Measurements from ENCODE around the gene SPTBN1.

The SPTBN1 gene

GRCh38 chr2:54553775-54554174, 97.6 kb downstream of the SPTBN1 start:
- Histone ChIP-seq H3K9me3 (ENCODE audit: control insufficient read depth, insufficient read depth, low read length) (no peaks in the 10 kb centered on the region), H3K27me3 (ENCODE audit: control insufficient read depth, insufficient read depth, low read length) (no peaks in the 10 kb centered on the region), H3K4me1 (ENCODE audit: control insufficient read depth, insufficient read depth, low read length) (peaks cover 9% of the 10 kb centered on the region)

DNA sequence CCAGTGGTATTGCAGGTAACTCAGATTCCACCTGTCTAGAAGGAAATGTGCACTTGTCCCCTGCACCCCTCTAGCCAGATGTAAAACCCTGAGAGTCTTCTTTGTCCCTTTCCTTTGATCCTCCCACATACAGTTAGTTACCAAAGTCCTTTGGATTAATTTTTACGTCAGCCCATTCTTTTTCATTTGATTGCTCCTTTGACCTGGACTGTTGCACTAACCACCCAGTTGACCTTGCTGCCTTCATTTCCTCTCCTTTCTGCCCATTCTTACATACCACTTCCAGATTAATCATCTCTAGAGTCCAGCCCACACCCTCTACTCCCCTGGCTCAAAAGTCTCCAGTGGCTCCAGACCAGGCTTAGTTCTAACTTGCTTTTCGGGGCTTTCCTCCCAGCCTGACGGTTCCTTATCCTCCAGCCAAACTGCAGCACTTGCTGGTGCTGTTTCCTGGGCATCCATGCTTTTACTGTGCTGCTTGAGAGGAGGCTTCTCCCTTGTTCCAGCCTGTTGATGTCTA, 99.3 kb downstream of the SPTBN1 start:
- no peaks in the 10 kb centered on the region for H3K36me3 ChIP-seq (ENCODE audit: control insufficient read depth, insufficient read depth, low read length)
- H3K4me3 ChIP-seq (ENCODE audit: low read depth, low read length), result no peak overlapping the region
- no peak overlapping the region for H3K9ac ChIP-seq (ENCODE audit: low read depth, low read length)
- peaks cover 9% of the 10 kb centered on the region for H3K4me1 ChIP-seq (ENCODE audit: control insufficient read depth, insufficient read depth, low read length)
- no peaks in the 10 kb centered on the region for H3K9me3 ChIP-seq (ENCODE audit: control insufficient read depth, insufficient read depth, low read length)
- no peaks in the 10 kb centered on the region for H3K27me3 ChIP-seq (ENCODE audit: control insufficient read depth, insufficient read depth, low read length)

More at GRCh38 chr2:54553775-54554174, 97.6 kb downstream of the SPTBN1 start:
- Histone ChIP-seq H3K36me3 (ENCODE audit: control insufficient read depth, insufficient read depth, low read length) (no peaks in the 10 kb centered on the region), H3K4me3 (ENCODE audit: low read depth, low read length) (no peak overlapping the region), H3K9ac (ENCODE audit: low read depth, low read length) (no peak overlapping the region)

GRCh38 chr2:54556621-54557121, 100.5 kb downstream of the SPTBN1 start:
- Histone ChIP-seq H3K9ac (ENCODE audit: low read depth, low read length) (no peak overlapping the region), H3K27me3 (ENCODE audit: control insufficient read depth, insufficient read depth, low read length) (no peaks in the 10 kb centered on the region), H3K9me3 (ENCODE audit: control insufficient read depth, insufficient read depth, low read length) (no peaks in the 10 kb centered on the region), H3K4me1 (ENCODE audit: control insufficient read depth, insufficient read depth, low read length) (peaks cover 9% of the 10 kb centered on the region), H3K4me3 (ENCODE audit: low read depth, low read length) (peak overlapping the region; percentile 93), H3K36me3 (ENCODE audit: control insufficient read depth, insufficient read depth, low read length) (no peaks in the 10 kb centered on the region)

DNA sequence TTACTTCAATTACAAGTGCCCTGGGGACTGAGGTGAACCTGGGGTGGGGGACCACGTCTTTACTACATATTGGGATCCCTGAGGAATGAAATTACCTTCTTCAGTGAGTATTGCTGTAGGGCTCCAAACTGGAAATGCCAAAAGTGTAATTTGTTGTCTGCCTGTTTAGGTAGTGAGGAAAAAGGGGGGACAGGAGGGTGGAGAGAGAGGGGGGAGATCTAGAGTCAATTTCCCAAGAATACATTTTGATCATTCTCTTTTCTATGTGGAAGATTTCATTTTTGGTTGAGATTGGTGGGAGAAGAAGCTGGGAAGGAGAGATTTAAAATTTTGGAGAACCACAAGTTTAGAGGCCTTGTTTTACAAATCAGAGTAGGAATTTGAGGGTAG, 101.1 kb downstream of the SPTBN1 start:
- Histone ChIP-seq H3K27me3 (ENCODE audit: control insufficient read depth, insufficient read depth, low read length) (no peaks in the 10 kb centered on the region), H3K9ac (ENCODE audit: low read depth, low read length) (peak overlapping the region; percentile 91), H3K4me1 (ENCODE audit: control insufficient read depth, insufficient read depth, low read length) (peaks cover 13% of the 10 kb centered on the region), H3K36me3 (ENCODE audit: control insufficient read depth, insufficient read depth, low read length) (no peaks in the 10 kb centered on the region), H3K4me3 (ENCODE audit: low read depth, low read length) (peak overlapping the region; percentile 93), H3K9me3 (ENCODE audit: control insufficient read depth, insufficient read depth, low read length) (no peaks in the 10 kb centered on the region)

GRCh38 chr2:54557601-54558187, 101.6 kb downstream of the SPTBN1 start:
- Histone ChIP-seq H3K27me3 (ENCODE audit: control insufficient read depth, insufficient read depth, low read length) (no peaks in the 10 kb centered on the region), H3K9ac (ENCODE audit: low read depth, low read length) (peak overlapping the region; percentile 91), H3K9me3 (ENCODE audit: control insufficient read depth, insufficient read depth, low read length) (no peaks in the 10 kb centered on the region), H3K4me1 (ENCODE audit: control insufficient read depth, insufficient read depth, low read length) (peaks cover 14% of the 10 kb centered on the region), H3K4me3 (ENCODE audit: low read depth, low read length) (peak overlapping the region; percentile 93), H3K36me3 (ENCODE audit: control insufficient read depth, insufficient read depth, low read length) (no peaks in the 10 kb centered on the region)

- H3K9ac ChIP-seq (ENCODE audit: low read depth, low read length), result peak overlapping the region; percentile 89
- no peaks in the 10 kb centered on the region for H3K36me3 ChIP-seq (ENCODE audit: control insufficient read depth, insufficient read depth, low read length)
- H3K4me1 ChIP-seq (ENCODE audit: control insufficient read depth, insufficient read depth, low read length), result peaks cover 14% of the 10 kb centered on the region
- H3K4me3 ChIP-seq (ENCODE audit: low read depth, low read length), result peak overlapping the region; percentile 93
- H3K27me3 ChIP-seq (ENCODE audit: control insufficient read depth, insufficient read depth, low read length), result no peaks in the 10 kb centered on the region
- no peaks in the 10 kb centered on the region for H3K9me3 ChIP-seq (ENCODE audit: control insufficient read depth, insufficient read depth, low read length)
Observed at GRCh38 chr2:54558188-54559005, 102.3 kb downstream of the SPTBN1 start.

GRCh38 chr2:54559006-54559445, 102.9 kb downstream of the SPTBN1 start:
- no peaks in the 10 kb centered on the region for H3K36me3 ChIP-seq (ENCODE audit: control insufficient read depth, insufficient read depth, low read length)
- H3K9ac ChIP-seq (ENCODE audit: low read depth, low read length), result peak overlapping the region; percentile 89
- H3K9me3 ChIP-seq (ENCODE audit: control insufficient read depth, insufficient read depth, low read length), result no peaks in the 10 kb centered on the region
- no peaks in the 10 kb centered on the region for H3K27me3 ChIP-seq (ENCODE audit: control insufficient read depth, insufficient read depth, low read length)
- peak overlapping the region; percentile 93 for H3K4me3 ChIP-seq (ENCODE audit: low read depth, low read length)
- peaks cover 16% of the 10 kb centered on the region for H3K4me1 ChIP-seq (ENCODE audit: control insufficient read depth, insufficient read depth, low read length)

GRCh38 chr2:54559593-54560145, 103.5 kb downstream of the SPTBN1 start:
- Histone ChIP-seq H3K4me3 (ENCODE audit: low read depth, low read length) (peak overlapping the region; percentile 93), H3K9me3 (ENCODE audit: control insufficient read depth, insufficient read depth, low read length) (no peaks in the 10 kb centered on the region), H3K27me3 (ENCODE audit: control insufficient read depth, insufficient read depth, low read length) (no peaks in the 10 kb centered on the region), H3K9ac (ENCODE audit: low read depth, low read length) (peak overlapping the region; percentile 51), H3K4me1 (ENCODE audit: control insufficient read depth, insufficient read depth, low read length) (peaks cover 19% of the 10 kb centered on the region), H3K36me3 (ENCODE audit: control insufficient read depth, insufficient read depth, low read length) (no peaks in the 10 kb centered on the region)

DNA sequence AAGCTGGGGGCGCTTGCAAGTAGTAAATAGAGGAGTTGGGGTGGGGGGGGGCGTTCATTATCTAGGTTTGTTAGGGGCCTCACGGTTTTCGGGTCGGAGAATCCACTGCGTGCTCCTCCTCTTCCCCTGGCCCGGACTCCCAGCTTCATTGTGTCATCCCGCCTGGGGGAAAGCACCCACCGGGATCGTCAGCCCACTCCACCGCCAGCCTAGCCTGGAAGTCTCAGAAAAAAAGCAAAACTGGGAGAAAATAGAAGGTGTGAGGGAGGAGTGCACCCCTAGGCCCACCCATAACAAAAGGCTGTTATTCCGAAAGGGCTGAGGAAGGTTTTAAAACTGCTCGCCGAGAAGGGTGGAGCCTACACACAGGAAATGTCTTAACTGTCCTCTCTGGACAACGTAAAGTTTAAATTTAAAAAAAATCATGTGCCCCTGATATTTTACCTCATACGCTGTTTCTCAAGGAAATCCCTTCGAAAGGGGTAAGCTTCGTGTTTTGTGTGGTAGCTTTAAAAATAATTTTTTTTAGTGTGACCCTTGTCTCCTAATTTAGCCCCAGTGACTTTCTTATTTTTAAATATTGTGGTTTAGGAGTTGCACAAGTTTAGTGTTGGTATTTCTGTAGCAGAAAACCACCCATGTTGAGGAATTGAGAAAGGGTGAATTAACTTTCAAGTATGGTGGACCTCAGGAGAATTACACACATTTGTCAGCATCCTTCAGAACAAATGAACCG, 104.2 kb downstream of the SPTBN1 start:
- Histone ChIP-seq H3K27me3 (ENCODE audit: control insufficient read depth, insufficient read depth, low read length) (no peaks in the 10 kb centered on the region), H3K36me3 (ENCODE audit: control insufficient read depth, insufficient read depth, low read length) (no peaks in the 10 kb centered on the region), H3K9me3 (ENCODE audit: control insufficient read depth, insufficient read depth, low read length) (no peaks in the 10 kb centered on the region), H3K9ac (ENCODE audit: low read depth, low read length) (peak overlapping the region; percentile 51), H3K4me1 (ENCODE audit: control insufficient read depth, insufficient read depth, low read length) (peaks cover 19% of the 10 kb centered on the region), H3K4me3 (ENCODE audit: low read depth, low read length) (peak overlapping the region; percentile 93)

DNA sequence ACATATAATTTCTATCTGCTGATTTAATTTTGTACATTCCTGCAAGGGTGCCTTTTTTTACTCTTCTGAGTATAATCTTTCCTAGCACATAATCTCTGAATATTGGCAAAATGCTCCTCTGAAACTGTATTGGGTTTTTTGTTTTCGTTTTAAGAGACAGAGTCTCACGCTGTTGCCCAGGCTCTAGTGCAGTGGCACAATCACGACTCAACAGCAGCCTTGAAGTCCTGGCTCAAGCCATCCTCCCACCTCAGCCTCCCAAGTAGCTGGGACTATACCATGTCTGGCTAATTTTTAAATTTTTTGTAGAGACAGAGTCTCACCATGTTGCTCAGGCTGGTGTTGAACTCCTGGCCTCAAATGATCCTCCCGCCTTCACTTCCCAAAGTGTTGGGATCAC, 104.9 kb downstream of the SPTBN1 start:
- Histone ChIP-seq H3K36me3 (ENCODE audit: control insufficient read depth, insufficient read depth, low read length) (no peaks in the 10 kb centered on the region), H3K9ac (ENCODE audit: low read depth, low read length) (no peak overlapping the region), H3K9me3 (ENCODE audit: control insufficient read depth, insufficient read depth, low read length) (no peaks in the 10 kb centered on the region), H3K4me3 (ENCODE audit: low read depth, low read length) (peak overlapping the region; percentile 93), H3K27me3 (ENCODE audit: control insufficient read depth, insufficient read depth, low read length) (no peaks in the 10 kb centered on the region), H3K4me1 (ENCODE audit: control insufficient read depth, insufficient read depth, low read length) (peaks cover 19% of the 10 kb centered on the region)

- Histone ChIP-seq H3K36me3 (ENCODE audit: control insufficient read depth, insufficient read depth, low read length) (no peaks in the 10 kb centered on the region), H3K9me3 (ENCODE audit: control insufficient read depth, insufficient read depth, low read length) (no peaks in the 10 kb centered on the region), H3K4me3 (ENCODE audit: low read depth, low read length) (no peak overlapping the region), H3K4me1 (ENCODE audit: control insufficient read depth, insufficient read depth, low read length) (peaks cover 23% of the 10 kb centered on the region), H3K27me3 (ENCODE audit: control insufficient read depth, insufficient read depth, low read length) (no peaks in the 10 kb centered on the region), H3K9ac (ENCODE audit: low read depth, low read length) (no peak overlapping the region)
Observed at GRCh38 chr2:54564439-54564838, 108.3 kb downstream of the SPTBN1 start.
